Left ventricle myocardium superior (tissue), 1 donor: ENCODE measurements around the gene ARF4. TPM values are rescaled to one million over a fixed set of nuclear protein-coding genes. Genes with fewer than 3 reads are reported as not detected.

Source experiments
- ATAC-seq: fragments of 200-7000 bp; cut with Tn5 transposase; one replicate; pipeline ENCODE4 v1.9.1; 2020; ENCODE audit warnings: mild to moderate bottlenecking, moderate library complexity
- DNase-seq: peaks from one replicate; pipeline ENCODE4 v3.0.0-alpha.2; 2020
- intact Hi-C: fragments of 100-400 bp; cut with micrococcal nuclease; formaldehyde crosslinking; loops from one replicate; pipeline ENCODE4 v1.11.0; 2022
- total RNA-seq: library from RNA; stranded (reverse); fragmentation: NEBNext Ultra II Directional; extraction: Animal tissue kit (Norgen Biotek cat#: 25700); gene quantifications from one replicate; pipeline ENCODE4 v1.2.1, GENCODE V29; 2021
- donor health status: DM: no; HTN: yes; CAD: no; lungs with severe emphysema.

Gene ARF4
- total RNA-seq, 1 donor from 2014 or later = 61.0 TPM

DNA sequence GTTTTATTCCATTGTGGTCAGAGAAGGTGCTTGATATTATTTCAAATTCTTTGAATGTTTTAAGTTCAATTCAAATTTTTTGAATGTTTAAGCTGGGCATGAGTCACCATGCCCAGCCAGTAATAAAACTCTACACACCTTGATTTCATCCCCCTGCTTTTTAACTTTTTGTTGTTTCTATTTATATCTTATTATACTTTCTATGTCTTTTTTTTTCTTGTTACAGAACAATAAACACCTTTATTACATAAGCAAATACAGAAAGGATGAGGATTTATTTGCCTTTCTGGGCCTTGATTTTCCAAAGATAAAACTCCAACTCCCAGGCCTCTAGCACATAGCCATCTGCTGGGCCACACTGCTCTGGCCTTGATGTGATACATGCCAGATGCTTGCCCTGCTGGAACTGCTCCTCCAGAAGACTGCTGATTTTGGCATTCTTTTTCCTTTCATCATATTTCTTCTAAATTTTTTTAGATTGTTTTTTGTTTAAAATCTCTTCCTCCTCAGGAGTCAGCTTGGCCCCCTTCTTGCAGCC, 67.0 kb downstream of the ARF4 start:
- no peak for DNase-seq
- intact Hi-C loops = no loop called here
- no peak for ATAC-seq

Other genes with a start within 250 kb of the ARF4 start
- 0.02 TPM for gene DNAH12, start 53.0 kb downstream of the ARF4 start, total RNA-seq
- gene PDE12, start 41.1 kb downstream of the ARF4 start, total RNA-seq = 11.0 TPM
- gene DENND6A, start 95.7 kb upstream of the ARF4 start, total RNA-seq = 18.5 TPM
- 263 TPM for gene SLMAP, start 159.0 kb upstream of the ARF4 start, total RNA-seq